Coronary artery (tissue), 2 donors: ENCODE results near the gene CTIF.

Source experiments
- DNase-seq: peaks from one replicate; pipeline ENCODE4 v3.0.0-alpha.2; 2017; ENCODE audit warnings: low spot score
- H3K27ac ChIP-seq, 2 donors: fragments of 200-600 bp; sonication (generic); one replicate each; pipeline ENCODE4 v1.5.1; 2016 to 2019
- H3K4me3 ChIP-seq: fragments of 200-600 bp; sonication (generic); 2 replicates; pipeline ENCODE4 v1.5.1; 2016; ENCODE audit warnings: mild to moderate bottlenecking, moderate library complexity
- CTCF ChIP-seq: fragments of 200-600 bp; sonication (generic); IDR thresholded peaks from one replicate; pipeline ENCODE4 v1.5.1; 2019; ENCODE audit warnings: antibody characterized with exemption

Gene CTIF

GRCh38 chr18:48600046-48600445 is 61.2 kb downstream of the CTIF start:
- TF ChIP-seq CTCF, result no peak

GRCh38 chr18:48600456-48601090 is 61.7 kb downstream of the CTIF start:
- H3K4me3 ChIP-seq, result no peak overlapping the region
- DNase-seq, result no peak
- TF ChIP-seq CTCF, result no peak
- H3K27ac ChIP-seq, result peak overlapping the region in 1 of 2 donors; percentile 56

More at GRCh38 chr18:48600046-48600445, 61.2 kb downstream of the CTIF start:
- H3K4me3 ChIP-seq, result no peak overlapping the region
- no peak for DNase-seq
- H3K27ac ChIP-seq, result peak overlapping the region in 1 of 2 donors; percentile 56

- DNase-seq, result no peak
- TF ChIP-seq CTCF, result no peak
- H3K27ac ChIP-seq, result peak overlapping the region in 1 of 2 donors; percentile 56
- no peak overlapping the region for H3K4me3 ChIP-seq
Observed at GRCh38 chr18:48601343-48601742, 62.5 kb downstream of the CTIF start.

GRCh38 chr18:48602759-48603390 is 64.0 kb downstream of the CTIF start:
- DNase-seq, result no peak
- H3K4me3 ChIP-seq, result no peak overlapping the region
- H3K27ac ChIP-seq, result no peak overlapping the region
- TF ChIP-seq CTCF, result no peak

GRCh38 chr18:48605408-48605845 is 66.6 kb downstream of the CTIF start:
- DNase-seq, result no peak
- H3K27ac ChIP-seq, result no peak overlapping the region
- no peak for TF ChIP-seq CTCF

GRCh38 chr18:48607056-48607984 is 68.5 kb downstream of the CTIF start:
- no peak for DNase-seq
- no peak for TF ChIP-seq CTCF
- Histone ChIP-seq H3K27ac (no peak overlapping the region), H3K4me3 (no peak overlapping the region)

More at GRCh38 chr18:48605408-48605845, 66.6 kb downstream of the CTIF start:
- no peak overlapping the region for H3K4me3 ChIP-seq
